GM21786 (cell line): ENCODE measurements around the gene TMEM81.

Experiments
- ATAC-seq: cut with Tn5 transposase; IDR thresholded peaks from one replicate; pipeline ENCODE4 v1.9.1; 2021; ENCODE audit not compliant: unreplicated experiment

TMEM81 gene

DNA sequence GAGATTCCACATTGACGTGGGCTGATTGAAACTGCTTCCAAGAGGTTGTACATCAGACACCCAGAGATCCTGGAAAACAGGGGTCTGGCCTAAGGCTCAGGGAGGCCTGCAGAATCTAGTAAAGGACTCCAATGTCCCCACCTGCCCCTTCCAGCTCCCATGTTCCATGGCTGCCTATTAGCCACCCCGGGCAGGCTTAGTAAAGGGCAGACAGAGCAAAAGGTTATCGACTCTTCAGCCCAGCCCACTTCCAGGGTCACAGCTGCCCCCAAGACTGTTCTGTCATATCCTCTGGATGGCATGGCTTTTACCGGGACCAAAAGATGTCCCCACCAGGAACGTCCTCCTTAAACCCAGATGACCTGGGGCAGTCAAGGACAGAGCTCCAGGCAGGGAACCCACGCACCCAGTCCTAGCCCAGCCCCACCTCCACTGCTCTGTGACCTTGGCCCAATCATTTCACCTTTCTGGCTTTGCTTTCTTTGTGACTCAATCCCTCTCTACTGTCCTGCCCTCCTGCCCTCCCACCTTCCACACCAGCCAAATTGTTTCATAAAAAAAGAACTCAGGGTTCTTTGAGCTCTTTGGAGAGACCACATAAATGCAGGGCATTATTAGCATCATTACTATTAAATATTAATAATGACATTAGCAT is 46.0 kb downstream of the TMEM81 start:
- ATAC-seq = no peak

DNA sequence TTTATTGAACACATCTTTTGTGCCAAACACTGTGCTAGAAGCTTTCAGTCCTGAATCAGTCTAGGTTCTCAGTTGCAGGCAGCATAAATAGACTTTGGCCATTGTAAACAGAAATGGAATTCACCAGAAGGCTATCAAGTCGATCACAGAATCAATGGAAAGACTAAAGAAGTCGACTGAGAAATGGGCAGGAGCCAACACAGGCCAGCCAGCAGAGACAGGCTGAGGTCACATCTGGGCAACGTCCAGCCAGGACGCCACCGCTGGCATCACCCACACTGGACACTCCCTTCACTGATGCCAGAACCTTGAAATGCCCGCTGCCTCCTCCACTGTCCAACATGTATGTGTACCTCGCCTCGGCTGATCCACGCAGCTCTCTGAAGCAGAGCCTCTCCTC is 46.7 kb downstream of the TMEM81 start:
- ATAC-seq = no peak
